Frontal cortex (tissue), 4 donors: ENCODE data around the gene CKS2. TPM values are rescaled to one million over a fixed set of nuclear protein-coding genes. Genes with fewer than 3 reads are reported as not detected.

Experiments
- DNase-seq, 2 donors: peaks; one replicate each; pipeline ENCODE4 v3.0.0; 2012; ENCODE audit warnings: low spot score in 2 of 2
- FAIRE-seq: peaks from 2 replicates; lab custom pipeline; 2012; peaks lifted over from hg19 to GRCh38; lab: Jason Lieb, UNC
- total RNA-seq: library from RNA; depleted of rRNA; stranded (reverse); fragments of >200 nt; gene quantifications from one replicate; pipeline ENCODE4 v1.2.3, GENCODE V29; 2014
- donor health status: control.
- donor health status: control.
- donor health status: control.

The CKS2 gene
- total RNA-seq, 1 donor from 2014 or later: 25.7 TPM

DNA sequence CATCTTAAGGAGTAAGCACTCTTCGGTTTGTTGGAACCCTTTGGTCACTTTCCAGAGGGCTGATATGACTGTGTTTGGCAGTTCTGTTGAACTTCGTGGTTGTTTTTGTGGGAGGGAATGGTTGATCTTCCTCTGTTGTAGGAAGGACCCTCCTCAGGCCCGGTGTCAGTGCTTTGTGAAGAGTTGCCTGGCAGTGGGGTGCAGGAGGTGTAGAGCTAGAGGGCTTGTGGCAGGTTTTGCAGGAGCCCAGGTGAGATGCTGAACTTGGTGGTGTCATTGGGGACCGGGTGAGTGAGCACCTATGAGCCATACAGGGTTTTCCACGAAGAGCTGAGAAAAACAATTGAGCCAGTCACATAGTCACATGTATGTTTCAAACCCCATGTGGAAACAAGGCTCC is 34.5 kb downstream of the CKS2 start:
- no peak for DNase-seq
- no peak for FAIRE-seq

DNA sequence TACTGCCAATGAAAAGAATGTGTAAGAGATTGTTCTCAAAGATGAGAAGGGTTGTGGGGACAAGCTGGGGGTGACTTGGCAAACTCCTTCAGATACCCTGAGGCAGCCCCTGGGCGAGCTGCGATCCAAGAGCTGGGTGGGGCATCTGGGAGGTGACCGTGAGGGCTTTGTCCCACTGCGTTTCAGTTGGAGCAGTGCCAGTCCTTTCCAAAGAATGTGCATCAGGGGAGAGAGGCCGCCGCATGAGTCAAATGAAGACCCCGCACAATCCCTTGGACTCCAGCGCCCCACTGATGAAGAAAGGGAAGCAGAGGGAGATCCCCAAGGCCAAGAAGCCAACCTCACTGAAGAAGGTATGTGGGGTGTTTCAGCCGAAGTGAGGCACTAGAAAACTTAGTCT is 35.7 kb downstream of the CKS2 start:
- no peak for FAIRE-seq
- DNase-seq: no peak

DNA sequence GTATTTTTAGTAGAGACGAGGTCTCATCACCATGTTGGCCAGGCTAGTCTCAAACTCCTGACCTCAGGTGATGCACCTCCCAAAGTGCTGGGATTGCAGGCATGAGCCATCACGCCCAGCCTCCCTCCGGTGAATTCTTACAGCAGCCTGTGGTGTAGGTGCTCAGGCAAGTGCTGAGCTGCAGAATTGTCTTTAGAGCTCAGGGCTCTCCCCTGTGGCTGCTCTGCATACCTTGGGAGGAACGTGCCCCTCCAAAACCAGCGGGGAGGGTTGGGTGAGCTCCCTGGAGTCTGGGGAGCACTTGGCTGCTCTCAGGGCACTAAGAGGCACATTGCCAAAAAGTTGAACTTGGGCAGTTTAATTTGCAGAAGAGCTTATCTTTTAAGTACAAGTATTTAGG is 36.7 kb downstream of the CKS2 start:
- DNase-seq: no peak
- FAIRE-seq: no peak

DNA sequence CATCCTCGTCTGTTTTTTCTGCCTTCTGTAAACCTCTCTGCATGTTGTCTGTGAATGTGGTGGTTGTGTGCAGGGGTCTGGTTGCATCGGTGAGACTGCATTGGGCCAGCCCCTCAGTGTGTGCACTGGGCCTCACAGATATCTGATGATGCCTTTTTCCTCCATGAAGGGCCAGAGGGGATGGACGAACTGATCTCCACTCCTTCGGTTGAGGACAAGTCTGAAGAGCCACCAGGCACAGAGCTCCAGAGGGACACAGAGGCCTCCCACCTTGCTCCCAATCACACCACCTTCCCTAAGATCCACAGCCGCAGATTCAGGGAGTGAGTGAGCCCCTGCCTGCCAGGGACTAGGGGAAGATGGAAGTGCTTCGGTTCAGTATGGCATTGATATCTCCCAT is 38.6 kb downstream of the CKS2 start:
- DNase-seq: no peak
- no peak for FAIRE-seq

DNA sequence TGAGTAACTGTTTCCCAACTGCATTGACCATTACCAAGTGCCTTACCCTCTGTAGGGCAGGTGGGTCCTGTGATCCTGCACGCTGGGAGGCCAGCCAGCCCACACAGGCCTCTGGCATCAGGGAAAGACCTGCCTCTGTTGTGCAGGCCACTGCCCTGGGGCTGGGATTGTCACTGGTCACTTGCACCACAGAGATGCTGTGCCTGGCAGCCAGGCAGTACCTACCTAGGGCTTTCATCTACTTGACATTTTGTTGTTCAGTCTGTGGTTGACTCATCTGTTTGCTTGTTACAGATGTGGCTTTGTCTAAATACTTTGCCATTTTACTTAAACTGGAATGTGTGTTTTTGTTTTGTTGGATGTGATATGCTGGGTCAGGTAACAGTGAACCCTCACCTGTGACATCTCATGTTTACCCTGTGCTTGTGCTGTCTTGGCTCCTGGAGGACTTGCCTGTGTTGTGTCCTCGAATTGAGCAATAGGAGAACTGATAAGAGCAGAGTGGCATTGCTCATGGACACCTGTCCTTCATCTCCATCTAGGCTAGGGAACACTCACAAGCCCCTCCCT is 40.1 kb downstream of the CKS2 start:
- FAIRE-seq (no peak), DNase-seq (no peak)

DNA sequence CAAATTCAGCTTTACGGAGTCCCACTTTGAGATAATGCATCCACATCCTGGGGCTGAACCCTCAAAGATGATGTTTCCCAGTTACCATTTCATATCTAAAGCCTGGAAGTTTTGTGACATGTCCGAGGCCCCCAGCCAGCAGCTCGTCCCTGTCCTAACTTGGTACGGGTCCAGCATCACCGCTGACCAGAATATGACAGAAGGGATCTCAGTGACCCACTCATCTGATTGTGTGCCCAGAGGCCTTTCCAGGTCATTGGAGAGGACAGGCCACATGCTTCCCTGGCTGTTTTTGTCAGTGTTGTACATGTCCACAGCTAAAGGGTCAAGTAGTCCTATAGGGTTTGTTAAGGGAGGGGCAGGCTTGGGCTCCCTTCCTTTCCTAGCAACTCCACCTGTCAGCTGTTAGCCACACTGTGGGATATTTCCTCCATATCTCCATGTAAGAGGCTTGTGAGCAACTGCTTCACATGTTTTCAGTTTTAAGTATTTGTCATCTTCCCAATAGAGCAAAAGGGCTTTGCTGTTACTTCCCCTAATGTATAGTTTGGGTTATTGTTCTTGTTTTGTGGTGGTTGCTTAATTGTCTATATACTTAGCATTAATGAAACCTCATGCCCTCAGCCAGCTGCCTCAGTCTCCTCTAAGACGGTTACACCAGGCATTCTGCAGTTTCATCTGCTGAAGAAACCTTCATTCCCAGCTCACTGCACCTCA is 40.7 kb downstream of the CKS2 start:
- no peak for DNase-seq
- FAIRE-seq: no peak

DNA sequence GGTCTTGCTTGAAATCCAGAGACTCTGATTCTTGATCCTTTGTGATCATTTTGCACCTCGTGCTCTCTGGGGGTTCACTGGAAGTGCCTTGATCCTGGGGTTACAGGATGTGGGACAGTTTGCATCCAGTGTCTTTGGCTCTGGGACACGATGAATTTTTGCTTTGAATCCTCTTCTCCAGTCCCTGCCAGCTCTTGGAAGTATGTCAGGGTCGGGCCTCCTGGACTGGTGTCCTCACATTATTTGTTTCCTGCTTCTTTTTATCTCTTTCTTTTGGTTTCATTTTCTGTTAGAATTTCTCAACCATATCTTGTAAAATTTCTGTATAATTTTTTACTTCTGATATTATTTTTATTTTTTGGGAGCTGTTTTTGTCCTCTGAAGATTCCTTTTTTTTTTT is 41.5 kb downstream of the CKS2 start:
- no peak for FAIRE-seq
- no peak for DNase-seq

DNA sequence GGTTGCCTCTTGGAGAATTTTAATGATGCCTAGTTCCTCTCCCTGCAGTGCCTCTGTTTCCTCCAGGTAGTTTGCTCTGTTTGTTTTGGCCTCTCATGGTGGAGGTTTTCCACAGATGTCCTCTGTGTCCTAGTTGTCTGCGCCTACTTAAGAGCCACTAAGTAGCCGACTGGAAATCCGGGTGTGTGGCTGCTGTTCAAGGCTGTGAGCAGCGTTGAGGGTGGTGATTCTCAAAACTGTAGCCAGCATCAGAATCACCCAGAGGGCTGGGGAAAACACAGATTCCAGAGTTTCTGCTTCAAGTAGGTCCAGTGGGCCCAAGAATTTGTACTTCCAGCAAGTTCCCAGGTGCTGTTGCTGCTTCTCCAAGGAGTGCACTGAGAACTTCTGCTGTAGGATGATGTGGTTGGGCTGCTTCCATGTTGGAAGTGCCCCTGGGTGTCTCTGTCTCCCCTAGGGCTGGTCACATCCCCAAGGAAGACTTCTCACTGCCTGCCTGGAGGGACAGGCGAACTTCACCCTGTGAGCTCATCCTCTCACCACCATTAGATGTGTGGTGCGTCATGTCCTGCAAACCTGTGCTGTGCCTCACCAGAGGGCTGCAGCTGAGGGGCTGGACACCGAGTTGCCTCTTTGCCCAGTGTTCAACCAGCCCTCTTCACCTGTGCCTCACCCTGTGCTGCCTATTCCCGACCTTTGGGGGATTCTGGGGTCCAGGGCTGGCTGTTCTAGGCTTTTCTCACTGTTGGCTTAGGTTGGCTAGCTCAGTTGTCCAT is 42.1 kb downstream of the CKS2 start:
- FAIRE-seq (no peak), DNase-seq (no peak)

DNA sequence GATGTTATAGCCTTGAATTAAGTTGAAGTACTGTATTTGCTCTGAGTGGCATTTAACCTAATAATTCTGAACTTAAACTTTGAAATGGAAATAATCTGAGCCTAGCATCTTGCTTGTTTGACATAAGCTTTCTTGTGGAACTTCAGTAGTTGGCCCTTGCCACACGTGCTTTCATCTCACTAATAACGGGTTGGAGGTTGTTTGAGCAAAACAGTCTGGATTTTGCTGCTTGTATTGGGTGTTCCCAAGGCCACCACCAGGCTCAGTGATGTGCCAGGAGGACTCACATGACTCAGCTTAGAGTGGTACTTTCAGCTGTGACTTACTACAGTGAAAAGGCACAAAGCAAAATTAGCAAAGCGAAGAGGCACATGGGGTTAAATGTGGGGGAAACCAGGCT is 43.0 kb downstream of the CKS2 start:
- FAIRE-seq: no peak
- DNase-seq: no peak

DNA sequence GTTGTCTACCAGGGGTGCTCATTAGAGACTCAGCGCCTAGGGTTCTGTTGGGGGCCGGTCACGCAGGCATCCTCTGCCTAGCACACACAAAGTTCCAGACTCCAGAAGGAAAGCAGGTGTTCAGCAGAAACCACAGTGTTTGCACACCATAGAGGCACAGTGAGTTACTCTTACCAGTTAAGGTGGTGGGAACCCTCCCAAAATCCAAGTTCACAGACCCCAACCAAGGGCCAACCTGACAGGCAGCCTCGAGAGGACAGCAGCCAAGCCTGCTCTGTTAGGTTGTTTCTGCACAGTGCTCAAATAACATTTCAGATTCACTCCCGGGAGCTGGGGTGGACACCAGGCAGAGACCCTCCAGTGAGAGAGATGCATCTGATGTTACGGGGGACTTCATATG is 43.5 kb downstream of the CKS2 start:
- DNase-seq (no peak), FAIRE-seq (no peak)

DNA sequence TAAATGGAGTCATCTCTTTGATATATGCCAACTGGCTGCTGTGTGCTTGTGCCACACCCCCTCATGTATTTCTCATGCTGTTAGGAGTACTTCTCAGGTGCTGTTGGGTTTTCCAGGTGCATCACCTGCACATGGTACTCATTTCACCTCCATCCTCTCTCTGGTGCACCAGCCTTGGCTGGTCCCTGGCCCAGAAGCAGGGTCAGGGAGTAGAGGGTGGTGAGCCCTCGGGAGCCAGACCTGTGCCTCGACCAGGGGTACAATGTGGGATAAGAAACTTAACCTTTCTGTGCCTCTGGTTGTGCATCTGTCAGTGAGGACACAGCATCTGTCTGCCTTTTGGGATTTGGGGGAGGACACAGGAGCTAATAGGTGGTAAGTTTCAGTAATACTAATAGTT is 45.8 kb downstream of the CKS2 start:
- no peak for FAIRE-seq
- DNase-seq: no peak

DNA sequence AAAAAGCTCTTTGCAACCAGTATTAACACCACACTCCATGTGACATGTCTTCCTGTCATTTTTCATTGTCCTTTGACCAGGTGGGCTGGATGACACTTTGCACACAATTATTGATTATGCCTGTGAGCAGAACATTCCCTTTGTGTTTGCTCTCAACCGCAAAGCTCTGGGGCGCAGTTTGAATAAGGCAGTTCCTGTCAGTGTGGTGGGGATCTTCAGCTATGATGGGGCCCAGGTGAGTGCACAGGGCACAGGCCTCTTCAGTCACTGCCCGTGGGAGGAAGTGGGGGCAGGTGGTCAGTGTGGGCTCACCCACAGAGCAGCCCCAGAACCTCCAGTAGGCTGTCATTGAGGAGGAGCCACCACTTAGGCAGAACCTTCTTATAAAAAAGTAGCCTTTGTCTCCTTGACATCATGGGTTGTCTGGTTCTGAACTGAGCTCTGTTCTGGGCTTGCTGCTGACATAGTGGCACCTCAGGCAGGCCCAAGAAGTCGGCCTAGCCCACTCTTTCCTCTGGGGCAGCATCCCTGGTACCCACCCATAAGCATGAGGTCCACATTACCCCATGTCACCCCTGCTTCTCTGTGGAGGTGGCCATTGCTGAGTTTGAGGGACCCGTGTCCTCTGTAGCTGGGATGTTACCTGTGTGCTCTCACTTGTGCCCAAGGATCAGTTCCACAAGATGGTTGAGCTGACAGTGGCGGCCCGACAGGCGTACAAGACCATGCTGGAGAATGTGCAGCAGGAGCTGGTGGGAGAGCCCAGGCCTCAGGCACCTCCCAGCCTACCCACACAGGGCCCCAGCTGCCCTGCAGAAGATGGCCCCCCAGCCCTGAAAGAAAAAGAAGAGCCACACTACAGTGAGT is 46.6 kb downstream of the CKS2 start:
- DNase-seq (no peak), FAIRE-seq (no peak)

DNA sequence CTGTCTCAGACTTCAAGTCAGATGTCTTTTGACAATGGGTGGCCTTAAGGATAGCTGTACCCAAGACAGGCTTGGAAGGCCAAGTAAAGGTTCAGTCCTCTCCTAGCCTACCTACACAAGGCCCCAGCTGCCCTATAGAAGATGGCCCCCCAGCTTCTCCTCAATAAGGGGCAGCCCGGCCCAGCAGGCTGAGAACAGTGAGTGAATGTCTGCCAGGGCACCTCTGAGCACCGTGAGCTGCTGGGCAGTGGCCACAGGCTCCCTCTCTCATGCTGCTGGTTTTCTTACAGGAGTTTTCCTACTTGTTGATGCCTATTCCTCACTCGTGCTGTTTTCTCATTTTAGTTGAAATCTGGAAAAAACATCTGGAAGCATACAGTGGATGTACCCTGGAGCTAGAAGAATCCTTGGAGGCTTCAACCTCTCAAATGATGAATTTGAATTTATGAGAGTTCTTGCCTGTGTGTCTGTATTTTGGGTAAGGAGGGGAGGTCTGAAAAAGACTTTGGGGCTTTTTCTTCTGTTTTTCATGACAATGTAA is 47.5 kb downstream of the CKS2 start:
- FAIRE-seq: no peak
- no peak for DNase-seq

DNA sequence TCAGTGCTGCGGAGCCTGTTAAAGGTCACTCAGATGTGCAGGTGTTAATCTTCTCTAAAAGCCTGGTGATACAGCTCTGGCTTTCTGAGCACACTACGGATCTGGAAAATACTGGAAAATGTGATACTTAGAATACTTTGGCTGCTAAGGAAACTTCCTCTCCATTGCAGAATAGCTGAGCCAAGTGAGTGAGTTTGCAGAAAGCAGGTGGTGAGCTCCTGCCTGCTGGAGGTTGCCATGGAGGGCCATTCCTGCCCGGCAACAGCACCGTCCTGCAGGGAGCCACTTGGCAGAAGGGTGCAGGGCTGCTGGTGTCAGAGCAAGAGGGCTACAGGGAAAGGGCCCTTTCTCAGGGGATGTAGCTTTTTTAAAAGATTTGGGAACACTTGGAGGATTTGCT is 48.0 kb downstream of the CKS2 start:
- DNase-seq (no peak), FAIRE-seq (no peak)

DNA sequence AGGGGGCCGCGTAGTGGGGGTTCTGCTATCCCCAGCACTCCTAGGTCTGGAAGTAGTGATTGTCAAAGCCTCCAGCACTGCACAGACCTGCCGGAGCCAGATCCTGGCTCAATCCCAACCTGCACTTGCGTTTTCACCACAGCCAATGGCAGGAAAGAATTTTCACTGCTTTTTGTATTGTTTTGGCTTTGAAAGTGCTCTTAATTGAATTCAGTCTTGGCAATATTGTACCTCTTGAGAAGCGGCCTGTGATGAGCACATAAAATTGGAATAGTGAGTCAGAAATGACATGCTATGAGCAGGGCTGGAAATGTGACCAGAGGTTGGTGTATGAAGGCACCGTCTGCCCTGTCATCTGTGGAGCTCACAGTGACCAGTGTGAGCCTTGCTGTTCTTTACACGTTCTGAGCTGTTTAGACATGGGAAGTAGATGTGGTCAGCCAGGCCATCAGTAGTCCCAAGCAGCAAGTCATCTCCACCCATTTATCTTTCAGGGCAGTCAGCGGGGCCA is 48.8 kb downstream of the CKS2 start:
- no peak for DNase-seq
- FAIRE-seq: no peak

DNA sequence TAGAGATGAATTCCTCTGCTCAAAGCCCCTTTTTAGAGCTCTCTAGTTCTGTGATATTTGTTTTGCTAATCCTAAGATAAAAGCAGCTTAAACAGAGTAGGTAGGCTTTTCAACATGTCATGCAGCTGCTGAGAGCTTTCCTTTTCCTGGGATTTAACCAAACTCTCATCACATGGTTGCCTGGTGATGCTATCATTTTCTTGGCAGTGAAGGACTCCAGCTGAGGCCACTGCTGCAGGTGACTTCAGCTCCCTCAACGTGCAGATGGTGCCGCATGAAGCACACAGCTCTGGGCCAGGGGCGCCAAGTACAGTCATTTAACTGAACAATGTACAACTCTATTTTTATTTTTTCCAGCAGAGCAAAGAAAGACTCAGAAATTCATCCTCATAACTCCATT is 49.5 kb downstream of the CKS2 start:
- no peak for FAIRE-seq
- DNase-seq: no peak

DNA sequence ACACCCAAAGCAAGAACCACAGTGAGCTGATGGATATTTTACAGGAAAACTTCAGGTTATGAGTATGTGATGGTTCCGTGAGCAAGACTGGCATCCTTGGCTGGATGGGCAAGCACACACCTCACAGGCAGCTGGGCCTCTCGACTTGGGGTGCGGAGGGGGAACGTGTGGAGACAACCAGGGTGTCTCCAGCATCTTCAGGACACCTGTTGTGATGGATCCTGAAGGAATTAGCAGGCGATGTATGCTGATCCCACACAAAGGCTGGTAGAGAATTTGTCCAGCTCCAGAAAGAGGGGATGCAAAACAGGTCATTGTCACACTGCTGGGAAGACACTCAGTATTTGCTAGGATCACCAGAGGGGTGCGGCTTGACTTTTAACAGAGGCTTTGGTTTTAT is 50.0 kb downstream of the CKS2 start:
- FAIRE-seq (no peak), DNase-seq (no peak)

DNA sequence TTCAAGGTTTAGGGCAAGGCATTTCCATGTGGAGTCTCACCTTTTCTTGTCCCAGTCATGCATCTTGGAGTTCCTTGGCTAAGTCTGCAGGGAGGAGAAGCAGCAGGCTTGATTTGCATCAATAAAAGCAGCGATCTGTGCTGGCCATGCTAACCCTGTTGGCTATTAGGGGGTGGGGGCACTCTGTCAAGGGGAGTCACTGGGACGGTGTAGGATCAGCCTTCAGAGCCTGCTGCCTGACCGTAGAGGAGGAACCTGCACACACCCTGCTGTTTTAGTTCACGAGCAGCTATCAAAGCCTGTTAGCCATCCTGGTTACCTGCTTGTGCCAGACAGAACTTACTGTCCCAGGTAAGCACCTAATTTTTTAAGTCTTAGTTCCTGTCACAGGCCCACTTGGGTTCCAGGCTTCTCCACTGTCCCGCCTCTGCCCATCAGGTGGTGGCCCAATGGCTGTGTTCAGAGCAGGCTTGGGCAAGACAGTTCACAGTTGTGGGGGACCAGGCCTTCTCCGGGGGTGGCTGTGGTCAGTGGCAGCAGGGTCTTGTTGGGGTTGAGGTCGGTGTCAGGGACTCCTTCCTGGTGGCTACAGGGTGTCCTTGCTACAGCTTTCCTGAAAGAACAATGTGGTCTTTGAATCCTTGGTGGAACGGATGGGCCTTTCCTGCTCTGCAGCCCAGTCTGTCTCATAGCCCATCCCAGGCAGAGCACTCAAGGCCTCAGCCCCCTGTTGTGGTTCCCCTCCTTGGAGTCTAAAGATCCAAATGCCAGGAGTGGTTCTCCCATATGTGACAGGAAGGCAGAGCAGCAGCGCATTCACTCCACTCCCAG is 51.0 kb downstream of the CKS2 start:
- DNase-seq: no peak
- FAIRE-seq: no peak

DNA sequence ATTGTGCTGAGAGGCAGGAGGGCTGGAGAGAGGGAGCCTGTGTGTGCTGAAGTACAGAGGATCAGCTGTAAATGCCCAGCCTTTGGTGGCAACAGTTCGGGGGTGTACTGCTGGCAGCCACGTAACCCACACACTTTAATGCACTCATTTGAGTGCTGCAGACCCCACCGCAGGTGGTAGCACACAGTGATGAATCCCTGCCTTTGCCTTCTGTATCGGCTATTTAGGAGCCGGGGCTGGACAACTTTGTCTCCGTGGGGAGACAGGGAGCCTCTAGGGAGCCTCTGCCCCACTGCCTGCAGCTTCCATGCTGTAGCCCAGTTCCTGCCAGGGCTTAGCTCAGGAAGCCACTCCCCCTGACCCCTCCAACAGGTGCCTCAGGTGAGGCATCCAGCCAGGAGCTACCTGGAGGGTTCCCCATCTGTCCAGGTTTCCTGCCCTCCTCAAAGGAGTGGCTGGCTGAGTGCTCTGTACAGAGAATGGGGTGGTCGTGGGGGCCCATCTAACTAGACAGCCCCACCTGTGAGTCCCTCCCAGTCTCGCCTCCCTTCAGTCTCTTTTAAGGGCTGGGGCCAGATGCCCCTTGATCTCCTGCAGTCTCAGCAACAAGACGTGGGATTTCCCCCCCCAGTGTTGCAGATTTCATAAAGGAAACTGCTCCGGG is 51.8 kb downstream of the CKS2 start:
- DNase-seq (no peak), FAIRE-seq (no peak)
